Keratinocyte (primary cell): ENCODE measurements around the gene TTC3. TPM values are rescaled to one million over a fixed set of nuclear protein-coding genes. Genes with fewer than 3 reads are reported as not detected.

Experiments
- DNase-seq: peaks from one replicate; pipeline ENCODE4 v3.0.0-alpha.2; 2011; ENCODE audit warnings: low read depth, missing footprints, low spot score
- FAIRE-seq: peaks from 2 replicates; lab custom pipeline; 2011; peaks lifted over from hg19 to GRCh38; lab: Jason Lieb, UNC
- H2AFZ ChIP-seq: 2 replicates; pipeline ENCODE4 v1.6.0; 2012; ENCODE audit warnings: low read length, control low read depth, inconsistent platforms; ENCODE audit not compliant: control insufficient read depth
- H3K27ac ChIP-seq: 2 replicates; pipeline ENCODE4 v1.5.1; 2011; ENCODE audit warnings: low read length; ENCODE audit not compliant: control insufficient read depth, insufficient read depth
- H3K27me3 ChIP-seq: 3 replicates; pipeline ENCODE4 v1.6.0; 2011; ENCODE audit warnings: low read length; ENCODE audit not compliant: control insufficient read depth, insufficient read depth; ENCODE audit errors: extremely low read depth
- H3K36me3 ChIP-seq, 2 experiments: 2 replicates in 1 of 2; 3 replicates in 1 of 2; pipeline ENCODE4 v1.5.1; 2011; ENCODE audit warnings: low read length in 2 of 2, mild to moderate bottlenecking in 1 of 2; ENCODE audit not compliant: control insufficient read depth in 2 of 2, insufficient read depth in 2 of 2; ENCODE audit errors: extremely low read depth in 1 of 2
- H3K4me1 ChIP-seq: 3 replicates; pipeline ENCODE4 v1.5.1; 2011; ENCODE audit warnings: low read length; ENCODE audit not compliant: control insufficient read depth, insufficient read depth; ENCODE audit errors: extremely low read depth
- H3K4me2 ChIP-seq: 3 replicates; pipeline ENCODE4 v1.6.0; 2011; ENCODE audit warnings: low read depth, low read length; ENCODE audit not compliant: control insufficient read depth, insufficient read depth; ENCODE audit errors: extremely low read depth
- H3K4me3 ChIP-seq, 3 experiments: fragments of 200-600 bp in 1 of 3; sonication (generic) in 1 of 3; 2 replicates in 2 of 3; 3 replicates in 1 of 3; pipeline ENCODE4 v1.5.1; 2011 to 2016; ENCODE audit warnings: low read length in 3 of 3, mild to moderate bottlenecking in 3 of 3, control low read depth in 2 of 3, inconsistent platforms in 1 of 3, low read depth in 1 of 3, mixed read lengths in 1 of 3, mixed run types in 1 of 3, moderate library complexity in 1 of 3; ENCODE audit not compliant: control insufficient read depth in 2 of 3, insufficient read depth in 2 of 3; ENCODE audit errors: extremely low read depth in 1 of 3
- H3K79me2 ChIP-seq: 2 replicates; pipeline ENCODE4 v1.6.0; 2012; ENCODE audit warnings: low read length; ENCODE audit not compliant: control insufficient read depth, insufficient read depth
- H3K9ac ChIP-seq: 3 replicates; pipeline ENCODE4 v1.6.0; 2011; ENCODE audit warnings: low read length; ENCODE audit not compliant: control insufficient read depth, insufficient read depth; ENCODE audit errors: extremely low read depth
- H3K9me1 ChIP-seq: 3 replicates; pipeline ENCODE4 v1.6.0; 2011; ENCODE audit warnings: low read length; ENCODE audit not compliant: control insufficient read depth, insufficient read depth; ENCODE audit errors: extremely low read depth
- H3K9me3 ChIP-seq: 2 replicates; pipeline ENCODE4 v1.5.1; 2012; ENCODE audit warnings: low read depth, low read length; ENCODE audit not compliant: control insufficient read depth
- H4K20me1 ChIP-seq: 3 replicates; pipeline ENCODE4 v1.6.0; 2011; ENCODE audit warnings: low read length; ENCODE audit not compliant: control insufficient read depth, insufficient read depth; ENCODE audit errors: extremely low read depth
- EZH2 ChIP-seq: IDR thresholded peaks from one replicate; pipeline ENCODE4 v1.6.1; 2012; ENCODE audit warnings: inconsistent platforms, mild to moderate bottlenecking, low read length, moderate library complexity
- dilution Hi-C: fragments of 300-500 bp; cut with MboI; formaldehyde crosslinking; loops from one replicate; pipeline ENCODE4 v1.7.0; 2020; ENCODE audit warnings: low sequenced_read_pairs; ENCODE audit not compliant: extremely low pct_ligation_motif_present
- polyA plus RNA-seq, 5 experiments: library from polyadenylated mRNA; depleted of rRNA in 3 of 5; stranded (reverse) in 3 of 5; stranded (forward) in 1 of 5; unstranded in 1 of 5; fragments of >200 nt; gene quantifications; 1 replicate in 1 of 5; 2 replicates in 3 of 5; 3 replicates in 1 of 5; pipeline versions ENCODE4 v1.2.1 to v1.2.3, GENCODE V29; 2011 to 2012; ENCODE audit warnings: missing spikeins in 2 of 5, low read depth in 1 of 5, low replicate concordance in 1 of 5
- TF ChIP-seq, protein P1 (sequence below), 3 experiments: IDR thresholded peaks in 1 of 3; conservative IDR thresholded peaks in 1 of 3; optimal IDR thresholded peaks in 1 of 3; 2 replicates in 2 of 3; 3 replicates in 1 of 3; pipeline versions ENCODE3 to v1.5.1; 2011; ENCODE audit warnings: low read length in 3 of 3, mild to moderate bottlenecking in 3 of 3, moderate library complexity in 2 of 3, control low read depth in 1 of 3, inconsistent platforms in 1 of 3; ENCODE audit not compliant: insufficient read depth in 2 of 3; ENCODE audit errors: extremely low read depth in 1 of 3

TTC3 gene
- polyA plus RNA-seq, 1 donor (not counting 4 experiments of a cell fraction or from before 2014, with no cell fraction given): 38.5 TPM

DNA sequence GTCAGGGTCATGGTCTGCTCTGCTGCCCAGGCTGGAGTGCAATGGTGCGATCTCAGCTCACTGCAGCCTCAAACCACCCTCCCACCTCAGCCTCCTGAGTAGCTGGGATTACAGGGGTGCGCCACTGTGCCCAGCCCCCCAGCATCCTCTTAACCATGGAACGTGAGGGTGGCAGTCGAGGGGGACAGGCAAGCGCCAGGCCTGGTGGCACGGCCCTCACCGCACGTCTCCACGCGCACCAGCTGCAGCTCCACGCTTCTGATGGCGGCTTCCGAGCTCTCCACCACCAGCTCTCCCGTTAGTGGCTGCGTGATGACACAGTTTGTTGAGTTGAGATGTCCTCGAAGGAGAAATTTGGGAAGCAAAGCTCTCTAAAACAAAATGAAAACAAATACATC lies 154.9 kb downstream of the TTC3 start:
- H3K27ac ChIP-seq: no peak overlapping the region
- no peaks in the 10 kb centered on the region for H3K9me1 ChIP-seq
- no peak overlapping the region for H3K4me3 ChIP-seq
- H3K36me3 ChIP-seq: peaks cover 34 to 43% of the 10 kb centered on the region in 2 experiments
- no peak overlapping the region for H3K4me2 ChIP-seq
- H3K27me3 ChIP-seq: no peaks in the 10 kb centered on the region
- H3K4me1 ChIP-seq: no peaks in the 10 kb centered on the region
- H3K79me2 ChIP-seq: no peaks in the 10 kb centered on the region
- FAIRE-seq (no peak), DNase-seq (no peak)
- H4K20me1 ChIP-seq: no peaks in the 10 kb centered on the region
- no peak overlapping the region for H2AFZ ChIP-seq
- TF ChIP-seq, protein P1, sequence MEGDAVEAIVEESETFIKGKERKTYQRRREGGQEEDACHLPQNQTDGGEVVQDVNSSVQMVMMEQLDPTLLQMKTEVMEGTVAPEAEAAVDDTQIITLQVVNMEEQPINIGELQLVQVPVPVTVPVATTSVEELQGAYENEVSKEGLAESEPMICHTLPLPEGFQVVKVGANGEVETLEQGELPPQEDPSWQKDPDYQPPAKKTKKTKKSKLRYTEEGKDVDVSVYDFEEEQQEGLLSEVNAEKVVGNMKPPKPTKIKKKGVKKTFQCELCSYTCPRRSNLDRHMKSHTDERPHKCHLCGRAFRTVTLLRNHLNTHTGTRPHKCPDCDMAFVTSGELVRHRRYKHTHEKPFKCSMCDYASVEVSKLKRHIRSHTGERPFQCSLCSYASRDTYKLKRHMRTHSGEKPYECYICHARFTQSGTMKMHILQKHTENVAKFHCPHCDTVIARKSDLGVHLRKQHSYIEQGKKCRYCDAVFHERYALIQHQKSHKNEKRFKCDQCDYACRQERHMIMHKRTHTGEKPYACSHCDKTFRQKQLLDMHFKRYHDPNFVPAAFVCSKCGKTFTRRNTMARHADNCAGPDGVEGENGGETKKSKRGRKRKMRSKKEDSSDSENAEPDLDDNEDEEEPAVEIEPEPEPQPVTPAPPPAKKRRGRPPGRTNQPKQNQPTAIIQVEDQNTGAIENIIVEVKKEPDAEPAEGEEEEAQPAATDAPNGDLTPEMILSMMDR (optimal IDR thresholded peaks at IDR 0.05 in 1 of 3, IDR thresholded peaks at IDR 0.05 in 1 of 3, conservative IDR thresholded peaks at IDR 0.05 in 1 of 3; ENCODE audit: extremely low read depth in 1 of 3, insufficient read depth in 2 of 3, low read length in 3 of 3): no peak
- TF ChIP-seq EZH2: no peak
- dilution Hi-C loops: no loop called here
- no peak overlapping the region for H3K9ac ChIP-seq
- no peaks in the 10 kb centered on the region for H3K9me3 ChIP-seq

DNA sequence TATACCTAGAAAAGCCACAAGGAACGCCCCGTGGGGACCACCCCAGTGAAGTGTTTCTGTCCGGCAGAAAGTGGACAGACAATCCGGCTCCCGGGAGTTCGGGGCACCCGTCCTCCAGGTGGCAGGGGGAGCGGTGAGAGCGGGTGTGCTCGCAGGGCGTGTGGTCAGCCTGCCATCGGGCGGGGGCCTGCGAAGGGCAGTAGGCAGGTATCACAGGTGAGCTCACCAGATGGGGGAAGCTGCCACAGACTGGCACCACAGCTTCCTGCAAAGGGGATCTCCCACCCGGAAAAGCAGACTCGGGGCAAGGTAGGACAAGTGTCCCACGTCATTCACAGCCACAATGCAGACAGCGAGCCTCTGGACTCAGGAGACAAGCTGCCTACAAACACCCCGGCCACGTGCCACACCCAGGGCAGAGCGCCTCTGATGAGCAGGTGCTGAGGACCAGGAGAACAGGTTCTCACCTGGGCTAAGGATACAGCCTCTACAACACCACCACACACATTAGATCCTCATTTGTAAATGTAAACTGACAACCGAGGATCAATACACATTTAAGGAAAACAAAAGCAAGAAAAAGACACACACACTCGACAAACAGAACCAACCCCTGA lies 157.7 kb downstream of the TTC3 start:
- no peak for TF ChIP-seq EZH2
- dilution Hi-C loops: no loop called here
- no peak for FAIRE-seq

DNA sequence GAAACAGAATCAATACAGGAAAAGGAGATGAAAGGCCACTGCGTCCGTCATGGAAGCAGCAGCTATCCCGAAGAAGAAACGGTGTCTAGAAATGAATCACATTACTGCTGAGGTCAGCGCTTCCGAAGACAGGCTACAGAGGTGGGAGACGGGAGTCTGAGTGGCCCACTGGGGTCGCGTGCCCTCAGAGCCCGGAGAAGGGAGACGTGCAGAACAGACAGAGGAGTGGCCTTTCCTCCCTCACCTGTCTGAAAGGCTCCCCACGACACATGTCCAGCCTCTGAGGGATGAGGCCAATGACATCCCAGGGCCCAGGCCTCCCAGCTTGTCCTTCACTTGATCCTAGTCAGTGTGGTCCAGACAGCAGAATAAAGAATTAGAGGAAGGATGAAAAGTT lies 158.2 kb downstream of the TTC3 start:
- H3K4me2 ChIP-seq: no peak overlapping the region
- H4K20me1 ChIP-seq: no peaks in the 10 kb centered on the region
- TF ChIP-seq, protein P1 (optimal IDR thresholded peaks at IDR 0.05 in 1 of 3, IDR thresholded peaks at IDR 0.05 in 1 of 3, conservative IDR thresholded peaks at IDR 0.05 in 1 of 3; ENCODE audit: extremely low read depth in 1 of 3, insufficient read depth in 2 of 3, low read length in 3 of 3): no peak
- TF ChIP-seq EZH2: no peak
- H3K9ac ChIP-seq: no peak overlapping the region
- H3K4me3 ChIP-seq: no peak overlapping the region
- H3K79me2 ChIP-seq: no peaks in the 10 kb centered on the region
- no peaks in the 10 kb centered on the region for H3K27me3 ChIP-seq
- no peak overlapping the region for H2AFZ ChIP-seq
- dilution Hi-C loops: no loop called here
- peaks cover 24 to 30% of the 10 kb centered on the region in 2 experiments for H3K36me3 ChIP-seq
- FAIRE-seq (no peak), DNase-seq (no peak)
- no peaks in the 10 kb centered on the region for H3K9me3 ChIP-seq
- no peaks in the 10 kb centered on the region for H3K9me1 ChIP-seq
- H3K4me1 ChIP-seq: no peaks in the 10 kb centered on the region
- H3K27ac ChIP-seq: no peak overlapping the region

More for the DNA sequence above, 157.7 kb downstream of the TTC3 start:
- H3K79me2 ChIP-seq: no peaks in the 10 kb centered on the region
- H4K20me1 ChIP-seq: no peaks in the 10 kb centered on the region
- no peaks in the 10 kb centered on the region for H3K9me1 ChIP-seq
- H3K27me3 ChIP-seq: no peaks in the 10 kb centered on the region
- no peak overlapping the region for H3K4me3 ChIP-seq
- H3K36me3 ChIP-seq: peaks cover 23 to 32% of the 10 kb centered on the region in 2 experiments
- H2AFZ ChIP-seq: no peak overlapping the region
- H3K4me1 ChIP-seq: no peaks in the 10 kb centered on the region
- no peaks in the 10 kb centered on the region for H3K9me3 ChIP-seq
- H3K4me2 ChIP-seq: no peak overlapping the region
- no peak for DNase-seq
- no peak overlapping the region for H3K27ac ChIP-seq
- H3K9ac ChIP-seq: no peak overlapping the region
